Astrocyte of the spinal cord (primary cell): ENCODE results near the gene ERCC1.

ENCODE experiments used
- DNase-seq: peaks from one replicate; pipeline ENCODE4 v3.0.0; 2011; ENCODE audit warnings: low read depth, low spot score
- H3K4me3 ChIP-seq: 2 replicates; pipeline ENCODE4 v1.5.1; 2011; ENCODE audit warnings: low read depth, mild to moderate bottlenecking, low read length, moderate library complexity
- CTCF ChIP-seq: IDR thresholded peaks from 2 replicates; pipeline ENCODE4 v1.5.1; 2012; ENCODE audit warnings: low read depth, mild to moderate bottlenecking, low read length, inconsistent platforms
- in situ Hi-C: cut with HindIII; loops from 2 replicates; pipeline ENCODE4 v1.10.0; 2017; ENCODE audit warnings: low sequenced_read_pairs

Gene ERCC1

DNA sequence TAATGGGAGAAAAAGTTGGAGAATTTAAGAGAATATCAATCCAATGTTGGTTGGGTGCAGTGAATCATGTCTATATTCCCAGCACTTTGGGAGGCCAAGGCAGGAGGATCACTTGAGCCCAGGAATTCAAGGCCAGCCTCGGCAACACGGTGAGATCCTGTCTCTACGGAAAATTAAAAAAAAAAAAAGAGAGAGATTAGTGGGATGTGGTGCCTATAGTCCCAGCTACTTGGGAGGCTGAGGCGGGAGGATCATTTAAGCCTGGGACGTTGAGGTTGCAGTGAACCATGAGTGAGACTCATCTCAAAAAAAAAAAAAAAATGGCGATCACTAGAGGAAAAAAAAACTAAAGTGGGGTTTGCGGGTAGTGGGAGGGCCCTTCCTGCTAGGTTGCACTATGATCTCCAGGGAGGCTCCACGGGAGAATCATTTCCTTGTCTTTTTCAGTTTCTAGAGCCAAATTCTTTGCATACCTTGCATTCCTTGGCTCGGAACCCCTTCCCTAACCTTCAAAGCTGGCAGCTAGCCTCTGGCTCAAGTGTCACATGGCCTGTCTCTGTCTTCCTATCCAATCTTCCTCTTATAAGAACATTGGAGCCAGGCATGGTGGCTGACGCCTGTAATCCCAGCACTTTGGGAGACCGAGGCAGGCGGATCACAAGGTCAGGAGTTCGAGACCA is 47.5 kb downstream of the ERCC1 start:
- in situ Hi-C loops, result no loop called here
- no peak overlapping the region for H3K4me3 ChIP-seq
- TF ChIP-seq CTCF, result no peak
- peak; percentile 87 for DNase-seq

DNA sequence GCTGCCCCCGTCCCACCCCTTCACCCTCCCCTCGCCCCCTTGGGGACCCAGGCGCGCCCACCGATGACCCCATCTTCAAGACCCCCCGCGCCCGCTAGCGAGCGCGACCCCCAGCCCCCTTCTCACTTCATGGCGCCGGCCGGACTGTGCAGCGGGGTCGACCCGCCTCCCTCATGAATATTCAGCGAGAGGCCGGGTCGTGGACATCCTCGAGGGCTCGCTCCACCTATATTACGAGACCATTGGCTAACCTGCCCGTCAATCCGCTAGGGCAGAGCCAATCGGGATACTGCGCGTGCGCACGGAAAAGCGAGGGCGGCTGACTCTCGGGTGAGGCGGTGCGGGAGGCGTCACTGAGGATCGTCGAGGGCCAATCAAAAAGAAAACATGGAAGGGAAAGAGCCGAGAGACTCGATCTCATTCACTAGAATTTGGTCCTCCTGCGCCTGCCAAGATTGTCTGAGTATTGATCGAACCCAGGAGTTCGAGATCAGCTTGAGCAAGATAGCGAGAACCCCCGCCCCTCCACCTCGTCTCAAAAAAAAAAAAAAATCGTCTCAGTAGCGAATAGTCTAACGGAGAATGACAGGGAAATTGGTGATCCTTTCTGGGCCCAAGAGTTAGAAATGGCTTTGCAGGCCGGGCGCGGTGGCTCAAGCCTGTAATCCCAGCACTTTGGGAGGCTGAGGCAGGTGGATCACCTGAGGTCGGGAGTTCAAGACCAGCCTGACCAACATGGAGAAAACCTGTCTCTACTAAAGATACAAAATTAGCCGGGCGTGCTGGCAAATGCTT is 53.1 kb downstream of the ERCC1 start, which contains the start of gene ERCC2:
Gene ERCC2, minus strand, starts transcription at position 164 of the 795 bp plus-strand sequence. Its CDS starts 33 bp downstream, at position 131.
- TF ChIP-seq CTCF, result no peak
- peak within 1 kb of the TSS; percentile 83 for H3K4me3 ChIP-seq
- peak; percentile 99 for DNase-seq
- in situ Hi-C loops, result no loop called here

DNA sequence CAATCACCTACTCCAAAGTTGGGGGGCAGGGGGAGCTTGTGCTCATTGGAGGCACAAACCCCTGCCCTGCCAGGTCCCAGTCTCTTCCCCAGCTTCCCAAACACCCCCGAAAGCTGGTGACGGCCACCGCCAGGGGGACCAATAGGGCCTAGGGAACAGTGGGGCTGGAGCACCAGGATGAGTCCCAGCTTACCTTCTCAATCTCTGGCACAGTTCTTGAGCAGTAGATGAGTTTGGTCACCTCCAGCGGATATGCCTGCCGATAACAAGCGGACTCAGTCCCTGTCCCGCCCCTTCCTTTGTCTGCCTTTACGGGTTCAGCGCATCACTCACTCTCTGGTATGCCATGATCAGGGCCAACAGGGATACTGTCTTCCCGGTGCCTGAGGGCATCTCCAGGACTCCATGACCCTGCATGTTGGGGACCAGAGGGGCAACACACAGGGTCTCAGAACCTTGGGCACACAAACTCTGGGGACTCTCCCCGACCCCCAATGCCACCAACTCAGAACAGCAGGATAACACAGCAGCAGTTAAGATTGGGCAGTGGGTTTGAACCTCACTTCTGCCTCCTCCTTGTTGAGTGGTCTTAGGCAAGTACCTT is 54.9 kb downstream of the ERCC1 start:
- no peak for DNase-seq
- H3K4me3 ChIP-seq, result no peak overlapping the region
- TF ChIP-seq CTCF, result no peak
- in situ Hi-C loops, result no loop called here

DNA sequence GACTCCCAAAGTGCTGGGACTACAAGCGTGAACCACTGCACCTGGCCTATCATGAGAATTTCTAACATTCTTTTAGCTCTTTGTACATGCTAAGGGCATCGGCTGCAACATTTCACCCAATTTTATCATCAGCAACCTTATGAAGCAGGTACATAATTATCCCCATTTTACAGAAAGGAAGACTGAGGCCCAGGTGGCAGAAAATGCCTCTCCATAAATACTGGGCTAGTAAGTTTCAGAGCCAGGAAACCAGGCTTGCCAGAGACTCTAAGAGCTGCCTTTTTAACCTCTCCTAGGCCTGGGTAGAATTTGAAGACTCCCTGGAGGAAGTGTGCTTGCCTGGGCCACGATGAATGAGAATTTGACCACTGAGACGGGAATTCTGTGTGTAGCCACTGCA is 55.6 kb downstream of the ERCC1 start:
- no peak for DNase-seq
- H3K4me3 ChIP-seq, result no peak overlapping the region
- TF ChIP-seq CTCF, result no peak
- in situ Hi-C loops, result no loop called here

DNA sequence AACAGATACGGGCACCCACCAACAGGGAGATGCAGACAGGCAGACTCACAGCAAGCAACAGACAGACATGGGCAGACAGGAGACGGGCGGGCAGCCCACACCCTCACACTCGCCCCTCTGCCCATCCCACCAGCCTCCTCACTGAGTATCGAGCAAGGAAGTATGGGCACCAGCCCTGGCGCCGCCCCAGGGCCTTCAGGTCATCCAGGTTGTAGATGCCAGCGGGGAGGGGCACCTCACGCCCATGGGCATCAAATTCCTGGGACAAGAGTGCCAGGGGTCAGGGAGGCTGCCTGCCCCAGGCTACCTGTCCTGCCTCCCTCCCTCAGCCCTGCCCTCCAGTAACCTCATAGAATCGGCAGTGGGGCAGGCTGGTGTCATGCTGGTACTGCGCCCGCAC is 59.0 kb downstream of the ERCC1 start:
- in situ Hi-C loops, result no loop called here
- no peak overlapping the region for H3K4me3 ChIP-seq
- no peak for TF ChIP-seq CTCF
- no peak for DNase-seq

DNA sequence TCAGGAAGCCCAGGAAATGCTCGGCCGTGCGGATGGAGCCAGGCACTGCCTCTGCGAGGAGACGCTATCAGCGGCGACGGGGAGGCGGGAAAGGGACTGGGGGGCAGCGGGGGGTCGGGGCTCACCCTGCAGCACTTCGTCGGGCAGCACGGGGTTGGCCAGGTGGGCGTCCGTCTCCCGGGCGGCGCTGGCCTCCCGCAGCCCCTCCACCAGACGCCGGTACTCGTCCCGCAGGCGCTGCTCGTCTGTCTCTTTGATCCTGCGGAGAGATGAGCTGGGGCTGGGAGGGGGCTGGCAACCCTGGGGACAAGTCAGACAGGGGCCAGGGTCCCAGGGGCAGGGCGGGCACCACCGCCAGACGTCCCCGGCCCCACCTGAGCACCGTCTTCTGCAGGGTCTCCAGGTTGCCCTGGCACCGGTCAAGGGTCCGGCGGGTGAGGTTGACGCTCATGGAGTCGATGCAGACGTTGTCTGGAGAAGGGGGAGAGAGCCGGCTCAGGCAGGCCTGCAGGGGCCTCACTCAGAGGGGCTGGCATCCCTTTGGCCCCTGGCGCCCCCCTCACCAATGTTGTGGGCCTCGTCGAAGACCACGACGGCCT is 59.8 kb downstream of the ERCC1 start:
- no peak for DNase-seq
- no peak for TF ChIP-seq CTCF
- H3K4me3 ChIP-seq, result no peak overlapping the region
- in situ Hi-C loops, result no loop called here
